Measurements from ENCODE around the gene PITHD1.

Gene PITHD1

GRCh38 chr1:23810818-23811540 is 32.8 kb downstream of the PITHD1 start:
- peak; percentile 40 to 49 (median 43) for TF ChIP-seq CTCF (IDR thresholded peaks at IDR 0.05; ENCODE audit: unreplicated experiment in 3 of 3)
- H3K27ac Mint-ChIP-seq: no peak overlapping the region
- no peaks in the 10 kb centered on the region for H3K4me1 Mint-ChIP-seq
- peaks cover 42% of the 10 kb centered on the region for H3K36me3 Mint-ChIP-seq (ENCODE audit: low read depth)
- H3K27me3 Mint-ChIP-seq (ENCODE audit: low read depth): no peaks in the 10 kb centered on the region
- no peak overlapping the region for H3K4me3 Mint-ChIP-seq
- no peaks in the 10 kb centered on the region for H3K9me3 Mint-ChIP-seq

- no peak overlapping the region for H3K27ac Mint-ChIP-seq
- no peak overlapping the region for H3K4me3 Mint-ChIP-seq
- H3K9me3 Mint-ChIP-seq: no peaks in the 10 kb centered on the region
- TF ChIP-seq CTCF (IDR thresholded peaks at IDR 0.05; ENCODE audit: unreplicated experiment in 3 of 3): no peak
- H3K4me1 Mint-ChIP-seq: no peaks in the 10 kb centered on the region
- H3K36me3 Mint-ChIP-seq (ENCODE audit: low read depth): peaks cover 35% of the 10 kb centered on the region
- H3K27me3 Mint-ChIP-seq (ENCODE audit: low read depth): no peaks in the 10 kb centered on the region
Observed at GRCh38 chr1:23814016-23814415, 35.8 kb downstream of the PITHD1 start.

GRCh38 chr1:23816361-23816760 is 38.1 kb downstream of the PITHD1 start:
- Mint-ChIP-seq H3K27ac (no peak overlapping the region), H3K27me3 (ENCODE audit: low read depth) (no peaks in the 10 kb centered on the region), H3K9me3 (no peaks in the 10 kb centered on the region), H3K4me3 (no peak overlapping the region), H3K4me1 (no peaks in the 10 kb centered on the region), H3K36me3 (ENCODE audit: low read depth) (peaks cover 32% of the 10 kb centered on the region)
- TF ChIP-seq CTCF (IDR thresholded peaks at IDR 0.05; ENCODE audit: unreplicated experiment in 3 of 3): no peak

- no peak for TF ChIP-seq CTCF (IDR thresholded peaks at IDR 0.05; ENCODE audit: unreplicated experiment in 3 of 3)
- Mint-ChIP-seq H3K9me3 (no peaks in the 10 kb centered on the region), H3K36me3 (ENCODE audit: low read depth) (peaks cover 27% of the 10 kb centered on the region), H3K4me1 (no peaks in the 10 kb centered on the region), H3K27ac (no peak overlapping the region), H3K4me3 (no peak overlapping the region), H3K27me3 (ENCODE audit: low read depth) (no peaks in the 10 kb centered on the region)
Observed at GRCh38 chr1:23816906-23817305, 38.7 kb downstream of the PITHD1 start.

- no peaks in the 10 kb centered on the region for H3K4me1 Mint-ChIP-seq
- TF ChIP-seq CTCF (IDR thresholded peaks at IDR 0.05; ENCODE audit: unreplicated experiment in 3 of 3): no peak
Observed at GRCh38 chr1:23817633-23818032, 39.4 kb downstream of the PITHD1 start.

GRCh38 chr1:23823767-23824166 is 45.5 kb downstream of the PITHD1 start:
- Mint-ChIP-seq H3K27me3 (ENCODE audit: low read depth) (no peaks in the 10 kb centered on the region), H3K36me3 (ENCODE audit: low read depth) (no peaks in the 10 kb centered on the region), H3K27ac (peak overlapping the region in 2 of 3 experiments; percentile 96 to 98), H3K9me3 (no peaks in the 10 kb centered on the region), H3K4me3 (peak overlapping the region; percentile 96 to 100 (median 99)), H3K4me1 (peaks cover 11% of the 10 kb centered on the region)
- no peak for TF ChIP-seq CTCF (IDR thresholded peaks at IDR 0.05; ENCODE audit: unreplicated experiment in 3 of 3)

More at GRCh38 chr1:23817633-23818032, 39.4 kb downstream of the PITHD1 start:
- no peak overlapping the region for H3K4me3 Mint-ChIP-seq
- peaks cover 20% of the 10 kb centered on the region for H3K36me3 Mint-ChIP-seq (ENCODE audit: low read depth)
- no peak overlapping the region for H3K27ac Mint-ChIP-seq
- H3K27me3 Mint-ChIP-seq (ENCODE audit: low read depth): no peaks in the 10 kb centered on the region
- no peaks in the 10 kb centered on the region for H3K9me3 Mint-ChIP-seq
